Measurements from ENCODE around the gene CDC7.

The CDC7 gene

GRCh38 chr1:91559838-91560565 lies 59.4 kb downstream of the CDC7 start:
- CTCF ChIA-PET = interaction anchor here (1.0 kb wide), 2 partner anchors 10 to 326 kb away, joined by 3 read pairs; partner anchors contain the start of gene TGFBR3
- TF ChIP-seq, protein P1, sequence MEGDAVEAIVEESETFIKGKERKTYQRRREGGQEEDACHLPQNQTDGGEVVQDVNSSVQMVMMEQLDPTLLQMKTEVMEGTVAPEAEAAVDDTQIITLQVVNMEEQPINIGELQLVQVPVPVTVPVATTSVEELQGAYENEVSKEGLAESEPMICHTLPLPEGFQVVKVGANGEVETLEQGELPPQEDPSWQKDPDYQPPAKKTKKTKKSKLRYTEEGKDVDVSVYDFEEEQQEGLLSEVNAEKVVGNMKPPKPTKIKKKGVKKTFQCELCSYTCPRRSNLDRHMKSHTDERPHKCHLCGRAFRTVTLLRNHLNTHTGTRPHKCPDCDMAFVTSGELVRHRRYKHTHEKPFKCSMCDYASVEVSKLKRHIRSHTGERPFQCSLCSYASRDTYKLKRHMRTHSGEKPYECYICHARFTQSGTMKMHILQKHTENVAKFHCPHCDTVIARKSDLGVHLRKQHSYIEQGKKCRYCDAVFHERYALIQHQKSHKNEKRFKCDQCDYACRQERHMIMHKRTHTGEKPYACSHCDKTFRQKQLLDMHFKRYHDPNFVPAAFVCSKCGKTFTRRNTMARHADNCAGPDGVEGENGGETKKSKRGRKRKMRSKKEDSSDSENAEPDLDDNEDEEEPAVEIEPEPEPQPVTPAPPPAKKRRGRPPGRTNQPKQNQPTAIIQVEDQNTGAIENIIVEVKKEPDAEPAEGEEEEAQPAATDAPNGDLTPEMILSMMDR (IDR thresholded peaks at IDR 0.05; ENCODE audit: insufficient read depth, low read length, missing control alignments) = no peak
- no peak for DNase-seq (ENCODE audit: low read depth, low spot score)
- H3K4me3 ChIP-seq (ENCODE audit: low read depth, low read length) = no peak overlapping the region
- POLR2A ChIA-PET = no interaction called here

DNA sequence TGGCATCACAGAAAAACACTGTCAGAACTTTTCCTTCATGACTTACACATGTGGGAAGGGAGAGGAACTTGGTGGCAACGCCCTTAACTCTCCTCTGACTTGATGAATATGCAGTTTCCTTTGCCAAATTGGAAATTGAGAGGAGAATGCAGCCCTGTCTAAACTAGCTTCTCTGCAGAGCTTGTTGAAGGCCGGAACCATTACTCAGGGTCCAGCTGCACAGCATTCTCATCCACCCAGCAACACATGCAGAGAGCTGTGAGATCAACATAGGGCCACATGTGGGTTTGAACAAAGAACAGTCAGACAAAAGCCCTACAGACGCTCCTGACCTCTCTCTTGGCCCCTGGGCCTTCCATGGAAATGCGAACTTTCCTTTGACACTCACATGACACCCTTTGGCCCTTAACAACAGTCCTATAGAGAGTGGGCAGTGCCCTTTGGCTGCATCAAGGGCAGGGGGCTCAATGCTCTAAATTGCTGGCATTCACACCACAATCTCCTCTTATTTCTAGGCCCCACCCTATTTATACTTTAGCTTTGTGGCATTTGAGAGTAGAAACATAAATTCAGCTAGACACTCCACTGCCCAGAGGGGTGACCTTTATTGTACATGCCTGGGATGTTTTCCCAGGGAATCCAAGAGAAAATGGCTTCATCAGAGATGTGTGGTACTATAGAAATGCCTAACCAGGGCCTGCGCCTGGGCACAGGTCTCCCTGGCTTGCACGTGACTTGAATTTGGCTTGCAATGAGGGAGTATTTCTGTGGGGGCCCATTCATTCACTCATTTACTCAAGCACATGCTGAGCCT lies 64.4 kb downstream of the CDC7 start:
- ChIA-PET CTCF (interaction anchor here (1.0 to 1.2 kb wide), 2 partner anchors 10 to 320 kb away, joined by 3 to 6 read pairs; no protein-coding TSS in a partner anchor), POLR2A (no interaction called here)
- DNase-seq (ENCODE audit: low read depth, low spot score) = no peak

GRCh38 chr1:91567583-91567982 lies 66.9 kb downstream of the CDC7 start:
- no peak overlapping the region for H3K4me3 ChIP-seq (ENCODE audit: low read depth, low read length)
- POLR2A ChIA-PET = no interaction called here
- CTCF ChIA-PET = no interaction called here
- TF ChIP-seq, protein P1 (IDR thresholded peaks at IDR 0.05; ENCODE audit: insufficient read depth, low read length, missing control alignments) = no peak
- no peak for DNase-seq (ENCODE audit: low read depth, low spot score)

More for the DNA sequence above, 64.4 kb downstream of the CDC7 start:
- no peak overlapping the region for H3K4me3 ChIP-seq (ENCODE audit: low read depth, low read length)
- TF ChIP-seq, protein P1 (IDR thresholded peaks at IDR 0.05; ENCODE audit: insufficient read depth, low read length, missing control alignments) = no peak

- CTCF ChIA-PET = no interaction called here
These were observed 67.6 kb downstream of the CDC7 start for GRCh38 chr1:91568261-91568660.

GRCh38 chr1:91569411-91570119 lies 68.9 kb downstream of the CDC7 start:
- H3K4me3 ChIP-seq (ENCODE audit: low read depth, low read length) = no peak overlapping the region
- TF ChIP-seq, protein P1 (IDR thresholded peaks at IDR 0.05; ENCODE audit: insufficient read depth, low read length, missing control alignments) = no peak
- DNase-seq (ENCODE audit: low read depth, low spot score) = peak; percentile 93
- POLR2A ChIA-PET = interaction anchor here (1.0 to 1.7 kb wide), 8 partner anchors 11 to 316 kb away, joined by 3 to 6 read pairs (median 4); partner anchors contain the start of gene TGFBR3
- CTCF ChIA-PET = interaction anchor here (0.9 to 1.4 kb wide), 3 partner anchors 10 to 317 kb away, joined by 3 to 4 read pairs (median 3); partner anchors contain the start of gene TGFBR3

More at GRCh38 chr1:91568261-91568660, 67.6 kb downstream of the CDC7 start:
- no peak overlapping the region for H3K4me3 ChIP-seq (ENCODE audit: low read depth, low read length)
- POLR2A ChIA-PET = no interaction called here
- TF ChIP-seq, protein P1 (IDR thresholded peaks at IDR 0.05; ENCODE audit: insufficient read depth, low read length, missing control alignments) = no peak
- no peak for DNase-seq (ENCODE audit: low read depth, low spot score)
